Osteoblast (primary cell): Measurements from ENCODE around the gene ZC3HAV1L. TPM values are rescaled to one million over a fixed set of nuclear protein-coding genes. Genes with fewer than 3 reads are reported as not detected.

Experiments used
- DNase-seq: peaks from one replicate; pipeline ENCODE4 v3.0.0; 2011; ENCODE audit warnings: low spot score, mixed read lengths; ENCODE audit not compliant: insufficient read length; ENCODE audit errors: missing footprints
- H2AFZ ChIP-seq: 2 replicates; pipeline ENCODE4 v1.6.0; 2011; ENCODE audit warnings: mild to moderate bottlenecking, low read length
- H3K27ac ChIP-seq: 2 replicates; pipeline ENCODE4 v1.5.1; 2011; ENCODE audit warnings: mild to moderate bottlenecking, low read depth, low read length, moderate library complexity
- H3K27me3 ChIP-seq: 2 replicates; pipeline ENCODE4 v1.6.0; 2012; ENCODE audit warnings: mild to moderate bottlenecking, control low read depth, inconsistent platforms, low read length, moderate library complexity; ENCODE audit not compliant: insufficient read depth
- H3K36me3 ChIP-seq: 2 replicates; pipeline ENCODE4 v1.5.1; 2011; ENCODE audit warnings: mild to moderate bottlenecking, low read length, control low read depth, moderate library complexity; ENCODE audit not compliant: insufficient read depth
- H3K4me1 ChIP-seq: 2 replicates; pipeline ENCODE4 v1.5.1; 2011; ENCODE audit warnings: mild to moderate bottlenecking, low read length, control low read depth, moderate library complexity; ENCODE audit not compliant: insufficient read depth
- H3K4me2 ChIP-seq: 2 replicates; pipeline ENCODE4 v1.6.0; 2011; ENCODE audit warnings: mild to moderate bottlenecking, low read length; ENCODE audit not compliant: insufficient read depth
- H3K4me3 ChIP-seq: fragments of 200-600 bp; sonication (generic); 3 replicates; pipeline ENCODE4 v1.5.1; 2012; ENCODE audit warnings: mild to moderate bottlenecking, low read length, inconsistent platforms; ENCODE audit not compliant: insufficient read depth
- H3K79me2 ChIP-seq: 2 replicates; pipeline ENCODE4 v1.6.0; 2012; ENCODE audit warnings: mild to moderate bottlenecking, low read length, control low read depth, inconsistent platforms; ENCODE audit not compliant: insufficient read depth
- H3K9me3 ChIP-seq: 2 replicates; pipeline ENCODE4 v1.5.1; 2011; ENCODE audit warnings: low read depth, low read length, control low read depth
- H4K20me1 ChIP-seq: 2 replicates; pipeline ENCODE4 v1.6.0; 2012; ENCODE audit warnings: mild to moderate bottlenecking, low read length, control low read depth; ENCODE audit not compliant: insufficient read depth
- CTCF ChIP-seq: IDR thresholded peaks from 2 replicates; pipeline ENCODE4 v1.5.1; 2011; ENCODE audit warnings: mild to moderate bottlenecking, low read depth, low read length, moderate library complexity; ENCODE audit errors: extremely low read depth
- total RNA-seq: library from RNA; depleted of rRNA; stranded (reverse); fragments of >200 nt; gene quantifications from 2 replicates; pipeline ENCODE4 v1.2.3, GENCODE V29; 2012

Gene ZC3HAV1L
- total RNA-seq, 1 donor = 17.4 TPM

GRCh38 chr7:139022286-139022685, 13.6 kb downstream of the ZC3HAV1L start:
- peaks cover 31% of the 10 kb centered on the region for H3K36me3 ChIP-seq
- H3K27me3 ChIP-seq = no peaks in the 10 kb centered on the region
- H3K27ac ChIP-seq = no peak overlapping the region
- DNase-seq = no peak
- peaks cover 8% of the 10 kb centered on the region for H3K4me1 ChIP-seq
- no peak overlapping the region for H2AFZ ChIP-seq
- H4K20me1 ChIP-seq = no peaks in the 10 kb centered on the region
- H3K79me2 ChIP-seq = no peaks in the 10 kb centered on the region
- H3K9me3 ChIP-seq = no peaks in the 10 kb centered on the region
- no peak overlapping the region for H3K4me3 ChIP-seq
- no peak overlapping the region for H3K4me2 ChIP-seq
- no peak for TF ChIP-seq CTCF

- Histone ChIP-seq H3K9me3 (no peaks in the 10 kb centered on the region), H2AFZ (no peak overlapping the region), H3K27me3 (no peaks in the 10 kb centered on the region), H3K4me3 (no peak overlapping the region), H3K4me1 (peaks cover 10% of the 10 kb centered on the region), H3K4me2 (no peak overlapping the region), H3K79me2 (no peaks in the 10 kb centered on the region), H3K36me3 (peaks cover 15% of the 10 kb centered on the region), H3K27ac (no peak overlapping the region), H4K20me1 (no peaks in the 10 kb centered on the region)
- no peak for TF ChIP-seq CTCF
- peak; percentile 19 for DNase-seq
These were observed 16.9 kb downstream of the ZC3HAV1L start for GRCh38 chr7:139018910-139019309.

GRCh38 chr7:139016931-139017511, 18.8 kb downstream of the ZC3HAV1L start:
- Histone ChIP-seq H3K79me2 (no peaks in the 10 kb centered on the region), H3K4me1 (peaks cover 3% of the 10 kb centered on the region), H3K36me3 (peaks cover 8% of the 10 kb centered on the region), H3K4me2 (peak overlapping the region; percentile 84), H3K27me3 (no peaks in the 10 kb centered on the region), H4K20me1 (no peaks in the 10 kb centered on the region), H3K4me3 (peak overlapping the region; percentile 53), H2AFZ (peak overlapping the region; percentile 81), H3K27ac (peak overlapping the region; percentile 49), H3K9me3 (no peaks in the 10 kb centered on the region)
- peak; percentile 87 for DNase-seq
- TF ChIP-seq CTCF = peak; percentile 74

GRCh38 chr7:139011373-139011772, 24.5 kb downstream of the ZC3HAV1L start:
- Histone ChIP-seq H3K79me2 (no peaks in the 10 kb centered on the region), H3K9me3 (no peaks in the 10 kb centered on the region), H3K4me2 (no peak overlapping the region), H4K20me1 (no peaks in the 10 kb centered on the region), H3K4me1 (no peaks in the 10 kb centered on the region), H3K4me3 (no peak overlapping the region), H2AFZ (no peak overlapping the region), H3K27ac (no peak overlapping the region), H3K36me3 (no peaks in the 10 kb centered on the region), H3K27me3 (no peaks in the 10 kb centered on the region)
- no peak for TF ChIP-seq CTCF
- no peak for DNase-seq
